ENCODE data around the gene TOP2B.

TOP2B gene

GRCh38 chr3:25658836-25659235 is 5.9 kb downstream of the TOP2B start:
- peaks cover 9% of the 10 kb centered on the region for H3K36me3 Mint-ChIP-seq (ENCODE audit: low read depth)
- no peaks in the 10 kb centered on the region for H3K9me3 Mint-ChIP-seq
- no peak overlapping the region for H3K27ac Mint-ChIP-seq
- DNase-seq (no peak), ATAC-seq (no peak)
- H3K27me3 Mint-ChIP-seq: no peaks in the 10 kb centered on the region
- peaks cover 73% of the 10 kb centered on the region for H3K4me1 Mint-ChIP-seq
- no peak overlapping the region for H3K4me3 Mint-ChIP-seq

DNA sequence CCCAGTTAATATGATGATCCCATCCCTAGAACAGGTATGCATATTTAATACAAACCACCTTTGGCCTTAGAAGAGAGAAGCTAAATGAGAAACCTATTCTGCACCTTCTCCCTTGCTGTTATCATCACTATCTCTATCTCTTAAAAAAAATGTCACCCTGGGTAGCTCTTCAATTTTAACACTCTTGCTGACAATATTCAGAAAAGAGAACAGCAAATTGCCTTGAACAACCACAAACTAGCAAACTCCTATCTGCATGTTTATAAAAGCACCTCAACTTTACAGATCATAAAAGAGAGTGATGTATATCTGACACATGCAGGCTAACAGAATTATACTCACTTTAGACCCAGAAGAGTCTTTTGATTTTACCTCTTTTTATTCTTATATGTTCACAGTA is 7.4 kb downstream of the TOP2B start:
- DNase-seq (no peak), ATAC-seq (no peak)
- Mint-ChIP-seq H3K4me1 (peaks cover 84% of the 10 kb centered on the region), H3K36me3 (ENCODE audit: low read depth) (peaks cover 3% of the 10 kb centered on the region), H3K27ac (no peak overlapping the region), H3K27me3 (no peaks in the 10 kb centered on the region), H3K4me3 (no peak overlapping the region), H3K9me3 (no peaks in the 10 kb centered on the region)

- DNase-seq (no peak), ATAC-seq (peak; percentile 65)
- H3K27ac Mint-ChIP-seq: peak overlapping the region; percentile 52
- H3K27me3 Mint-ChIP-seq: no peaks in the 10 kb centered on the region
- H3K36me3 Mint-ChIP-seq (ENCODE audit: low read depth): peaks cover 14% of the 10 kb centered on the region
- H3K4me1 Mint-ChIP-seq: peaks cover 79% of the 10 kb centered on the region
- H3K4me3 Mint-ChIP-seq: no peak overlapping the region
- H3K9me3 Mint-ChIP-seq: peaks cover 3% of the 10 kb centered on the region
Measured at GRCh38 chr3:25655659-25656058, 9.0 kb downstream of the TOP2B start.

DNA sequence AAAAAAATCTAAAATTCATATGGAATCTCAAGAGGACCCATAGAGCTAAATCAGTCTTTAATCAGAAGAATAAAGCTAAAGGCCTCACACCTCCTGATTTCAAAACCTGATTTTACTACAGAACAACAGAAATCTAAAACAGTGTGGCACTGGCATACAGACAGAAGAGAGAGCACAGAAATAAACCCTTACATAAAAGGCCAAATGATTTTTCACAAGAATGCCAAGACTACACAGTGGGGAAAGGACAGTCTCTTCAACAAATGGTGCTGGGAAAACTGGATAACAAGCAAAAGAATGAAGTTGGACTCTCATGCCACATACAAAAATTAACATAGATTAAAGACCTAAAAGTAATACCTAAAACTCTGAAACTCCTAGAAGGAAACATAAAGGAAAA is 10.1 kb downstream of the TOP2B start:
- Mint-ChIP-seq H3K36me3 (ENCODE audit: low read depth) (peaks cover 22% of the 10 kb centered on the region), H3K27me3 (no peaks in the 10 kb centered on the region), H3K27ac (peak overlapping the region; percentile 17), H3K9me3 (peaks cover 7% of the 10 kb centered on the region), H3K4me1 (peaks cover 75% of the 10 kb centered on the region), H3K4me3 (no peak overlapping the region)
- DNase-seq (no peak), ATAC-seq (no peak)

GRCh38 chr3:25653322-25653721 is 11.4 kb downstream of the TOP2B start:
- Mint-ChIP-seq H3K4me1 (peaks cover 66% of the 10 kb centered on the region), H3K9me3 (peaks cover 15% of the 10 kb centered on the region), H3K36me3 (ENCODE audit: low read depth) (peaks cover 32% of the 10 kb centered on the region), H3K27me3 (no peaks in the 10 kb centered on the region), H3K4me3 (no peak overlapping the region), H3K27ac (no peak overlapping the region)
- DNase-seq: no peak
- no peak for ATAC-seq

- H3K27ac Mint-ChIP-seq: no peak overlapping the region
- no peaks in the 10 kb centered on the region for H3K27me3 Mint-ChIP-seq
- ATAC-seq: no peak
- peaks cover 34% of the 10 kb centered on the region for H3K36me3 Mint-ChIP-seq (ENCODE audit: low read depth)
- H3K4me3 Mint-ChIP-seq: no peak overlapping the region
- no peak for DNase-seq
- H3K9me3 Mint-ChIP-seq: peaks cover 15% of the 10 kb centered on the region
- H3K4me1 Mint-ChIP-seq: peaks cover 70% of the 10 kb centered on the region
Measured at GRCh38 chr3:25652921-25653320, 11.8 kb downstream of the TOP2B start.

DNA sequence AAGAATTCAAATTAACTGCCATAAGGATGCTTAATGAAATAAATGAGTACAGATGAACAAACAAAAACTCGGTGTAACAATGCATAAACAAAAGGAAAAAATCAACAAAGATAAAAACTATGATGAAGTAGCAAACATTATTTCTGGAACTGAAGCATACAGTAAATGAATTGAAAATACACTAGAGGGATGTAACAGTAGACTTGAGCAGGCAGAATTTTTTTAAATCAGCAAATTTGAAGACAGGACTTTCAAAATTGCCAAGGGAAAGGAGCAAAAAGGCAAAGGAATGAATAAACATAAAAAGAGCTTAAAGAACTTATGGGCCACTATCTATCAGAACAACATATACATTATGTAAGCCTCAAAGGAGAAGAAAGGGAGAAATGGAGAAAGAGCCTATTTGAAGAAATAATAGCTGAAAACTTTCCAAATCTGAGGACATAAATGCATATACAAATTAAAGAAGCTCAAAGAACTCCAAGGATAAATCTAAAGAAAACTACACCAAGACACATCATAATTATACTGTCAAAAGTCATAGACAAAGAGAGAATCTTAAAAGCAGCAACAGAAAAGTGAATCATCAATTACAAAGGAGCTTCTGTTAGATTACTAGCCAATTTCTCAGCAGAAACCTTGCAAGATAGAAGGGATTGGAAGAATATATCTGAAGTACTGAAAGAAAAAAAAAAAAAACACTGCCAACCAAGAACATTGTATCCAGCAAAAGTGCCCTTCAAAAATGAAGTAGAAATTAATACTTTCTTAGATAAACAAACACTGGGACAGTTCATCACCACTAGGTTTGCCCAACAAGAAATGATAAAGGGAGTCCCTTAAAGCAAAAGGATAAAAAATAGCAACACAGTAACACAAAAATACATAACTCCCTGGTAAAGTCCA is 15.5 kb downstream of the TOP2B start:
- H3K27ac Mint-ChIP-seq: no peak overlapping the region
- peaks cover 15% of the 10 kb centered on the region for H3K9me3 Mint-ChIP-seq
- peaks cover 33% of the 10 kb centered on the region for H3K36me3 Mint-ChIP-seq (ENCODE audit: low read depth)
- no peaks in the 10 kb centered on the region for H3K27me3 Mint-ChIP-seq
- DNase-seq: no peak
- peaks cover 45% of the 10 kb centered on the region for H3K4me1 Mint-ChIP-seq
- H3K4me3 Mint-ChIP-seq: no peak overlapping the region
- ATAC-seq: no peak

- peak; percentile 84 for DNase-seq
- no peaks in the 10 kb centered on the region for H3K27me3 Mint-ChIP-seq
- peak; percentile 93 for ATAC-seq
- peaks cover 37% of the 10 kb centered on the region for H3K4me1 Mint-ChIP-seq
- H3K36me3 Mint-ChIP-seq (ENCODE audit: low read depth): peaks cover 34% of the 10 kb centered on the region
- H3K27ac Mint-ChIP-seq: peak overlapping the region; percentile 44
- H3K9me3 Mint-ChIP-seq: peaks cover 15% of the 10 kb centered on the region
- no peak overlapping the region for H3K4me3 Mint-ChIP-seq
Measured at GRCh38 chr3:25648107-25648535, 16.6 kb downstream of the TOP2B start.

DNA sequence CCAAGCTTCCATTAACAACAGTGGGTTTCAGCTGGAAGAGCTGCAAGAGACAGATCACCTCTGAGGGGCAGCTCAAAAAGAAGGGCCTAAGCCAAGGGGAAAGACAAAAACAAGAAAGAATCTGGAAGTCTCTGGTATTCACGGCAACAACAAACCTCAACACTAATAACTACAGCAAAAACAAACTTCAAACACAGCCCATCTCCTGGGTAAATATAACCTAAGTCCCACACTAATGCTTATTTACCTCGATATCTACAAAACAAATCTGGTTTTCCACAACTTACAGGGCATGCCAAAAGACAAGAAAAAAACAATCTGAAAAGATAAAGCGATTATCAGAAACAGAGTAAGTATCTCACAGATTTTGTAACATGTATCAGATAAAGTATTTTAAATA is 29.7 kb downstream of the TOP2B start:
- DNase-seq (no peak), ATAC-seq (no peak)
- no peak overlapping the region for H3K4me3 Mint-ChIP-seq
- peaks cover 5% of the 10 kb centered on the region for H3K4me1 Mint-ChIP-seq
- H3K36me3 Mint-ChIP-seq (ENCODE audit: low read depth): peaks cover 36% of the 10 kb centered on the region
- H3K27ac Mint-ChIP-seq: no peak overlapping the region
- H3K27me3 Mint-ChIP-seq: no peaks in the 10 kb centered on the region
- no peaks in the 10 kb centered on the region for H3K9me3 Mint-ChIP-seq

DNA sequence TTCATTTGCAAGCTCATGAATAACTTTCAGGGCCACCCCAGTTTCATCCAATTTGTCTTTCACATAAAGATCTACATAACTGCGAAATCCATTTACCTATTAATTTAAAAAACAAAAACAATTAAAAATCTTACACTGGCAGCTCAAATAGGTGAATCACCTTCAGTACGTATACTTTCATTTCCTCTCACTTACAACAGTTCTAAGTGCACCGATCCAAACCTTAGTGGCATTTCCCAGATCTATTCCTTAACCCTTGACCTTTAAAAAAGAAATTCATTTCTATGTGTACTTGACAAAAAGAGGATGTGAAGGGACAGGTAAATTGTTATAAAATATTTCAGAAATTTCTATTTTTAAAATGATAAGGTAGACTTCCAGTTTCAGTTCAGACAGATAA is 30.8 kb downstream of the TOP2B start:
- H3K27me3 Mint-ChIP-seq: no peaks in the 10 kb centered on the region
- no peaks in the 10 kb centered on the region for H3K9me3 Mint-ChIP-seq
- H3K36me3 Mint-ChIP-seq (ENCODE audit: low read depth): peaks cover 40% of the 10 kb centered on the region
- no peak for DNase-seq
- H3K4me1 Mint-ChIP-seq: peaks cover 5% of the 10 kb centered on the region
- no peak for ATAC-seq
- no peak overlapping the region for H3K4me3 Mint-ChIP-seq
- peak overlapping the region; percentile 17 for H3K27ac Mint-ChIP-seq

DNA sequence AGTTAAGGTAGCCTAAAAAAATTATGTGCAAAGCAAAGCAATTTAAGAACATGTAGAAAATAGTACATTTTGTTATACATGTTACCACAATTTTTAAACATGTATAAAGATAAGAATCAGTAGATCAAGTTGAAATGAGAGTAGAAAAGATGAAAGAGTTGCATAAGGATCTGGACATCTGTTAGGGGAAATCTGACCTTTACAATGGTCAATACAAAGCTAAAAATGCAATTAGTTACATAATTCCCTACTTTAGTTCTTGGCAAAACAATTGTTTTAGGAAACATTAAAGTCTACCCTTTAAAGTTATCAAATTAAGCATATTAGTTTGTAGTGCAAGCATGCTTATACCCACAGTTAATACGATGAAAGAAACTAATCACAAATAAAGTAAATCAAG is 32.7 kb downstream of the TOP2B start:
- peak overlapping the region; percentile 15 for H3K27ac Mint-ChIP-seq
- no peaks in the 10 kb centered on the region for H3K9me3 Mint-ChIP-seq
- peaks cover 47% of the 10 kb centered on the region for H3K36me3 Mint-ChIP-seq (ENCODE audit: low read depth)
- peaks cover 3% of the 10 kb centered on the region for H3K4me1 Mint-ChIP-seq
- H3K27me3 Mint-ChIP-seq: no peaks in the 10 kb centered on the region
- ATAC-seq (no peak), DNase-seq (no peak)
- H3K4me3 Mint-ChIP-seq: no peak overlapping the region

DNA sequence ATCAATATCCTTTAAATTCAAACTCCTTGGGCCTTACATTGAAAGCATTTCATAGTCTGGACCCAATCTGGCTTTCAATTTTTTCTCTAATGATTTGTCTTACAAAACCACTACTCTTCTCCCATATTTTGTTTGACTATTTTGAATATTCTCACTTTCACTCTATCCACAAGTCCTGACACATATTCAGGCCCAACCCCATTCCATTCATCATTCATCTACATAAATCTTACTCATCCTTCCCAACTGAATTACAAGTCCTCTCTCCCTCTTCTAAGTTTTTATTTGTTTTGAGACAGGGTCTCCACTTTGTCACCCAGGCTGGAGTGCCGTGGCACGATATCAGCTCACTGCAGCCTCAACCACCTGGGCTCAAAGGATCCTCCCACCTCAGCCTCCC is 43.6 kb downstream of the TOP2B start:
- Mint-ChIP-seq H3K4me1 (peaks cover 11% of the 10 kb centered on the region), H3K36me3 (ENCODE audit: low read depth) (peaks cover 61% of the 10 kb centered on the region), H3K4me3 (no peak overlapping the region), H3K27ac (peak overlapping the region; percentile 1), H3K27me3 (no peaks in the 10 kb centered on the region), H3K9me3 (no peaks in the 10 kb centered on the region)
- DNase-seq (no peak), ATAC-seq (peak; percentile 49)

DNA sequence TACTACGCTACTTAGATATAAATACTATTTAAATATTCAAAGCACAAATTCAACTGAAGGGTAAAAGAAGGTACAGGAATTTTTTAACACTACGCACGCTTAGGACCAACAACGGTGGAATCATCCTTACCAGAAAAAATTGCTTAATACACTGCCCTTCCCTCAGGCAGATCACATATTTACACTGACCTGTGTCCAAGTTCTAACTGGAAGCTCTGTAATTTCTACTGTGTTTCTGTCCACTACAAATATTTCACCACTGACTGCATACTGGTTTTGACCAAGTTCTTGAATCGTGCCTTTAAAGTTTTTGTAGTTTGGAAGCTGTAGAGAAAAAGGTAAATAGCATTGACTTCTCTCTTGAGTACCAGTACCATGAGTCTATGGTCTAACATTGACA is 44.2 kb downstream of the TOP2B start:
- Mint-ChIP-seq H3K9me3 (no peaks in the 10 kb centered on the region), H3K36me3 (ENCODE audit: low read depth) (peaks cover 57% of the 10 kb centered on the region), H3K27me3 (no peaks in the 10 kb centered on the region), H3K4me1 (peaks cover 11% of the 10 kb centered on the region), H3K4me3 (no peak overlapping the region), H3K27ac (peak overlapping the region; percentile 1)
- no peak for DNase-seq
- ATAC-seq: no peak

DNA sequence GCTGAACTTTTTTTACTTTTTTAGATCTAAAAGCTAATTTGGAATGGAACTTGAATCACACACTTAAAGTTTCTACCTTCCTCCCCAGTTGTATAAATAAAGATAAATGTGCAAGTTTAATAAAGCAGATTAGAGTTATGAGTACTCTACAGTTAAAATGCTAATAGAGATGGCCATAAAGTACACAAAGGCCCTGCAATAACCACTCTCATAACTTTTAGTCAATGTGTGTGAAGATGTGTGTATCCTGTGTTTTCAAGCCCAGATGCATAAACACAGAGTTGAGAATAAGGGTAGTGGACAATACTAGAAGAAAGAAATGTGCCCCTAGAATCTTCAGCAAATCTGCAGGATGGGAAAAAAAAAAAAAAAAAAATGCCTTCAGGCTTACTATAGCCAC is 45.3 kb downstream of the TOP2B start:
- Mint-ChIP-seq H3K4me3 (no peak overlapping the region), H3K27me3 (no peaks in the 10 kb centered on the region), H3K36me3 (ENCODE audit: low read depth) (peaks cover 52% of the 10 kb centered on the region), H3K4me1 (peaks cover 11% of the 10 kb centered on the region), H3K27ac (peak overlapping the region; percentile 32), H3K9me3 (no peaks in the 10 kb centered on the region)
- ATAC-seq (no peak), DNase-seq (no peak)

DNA sequence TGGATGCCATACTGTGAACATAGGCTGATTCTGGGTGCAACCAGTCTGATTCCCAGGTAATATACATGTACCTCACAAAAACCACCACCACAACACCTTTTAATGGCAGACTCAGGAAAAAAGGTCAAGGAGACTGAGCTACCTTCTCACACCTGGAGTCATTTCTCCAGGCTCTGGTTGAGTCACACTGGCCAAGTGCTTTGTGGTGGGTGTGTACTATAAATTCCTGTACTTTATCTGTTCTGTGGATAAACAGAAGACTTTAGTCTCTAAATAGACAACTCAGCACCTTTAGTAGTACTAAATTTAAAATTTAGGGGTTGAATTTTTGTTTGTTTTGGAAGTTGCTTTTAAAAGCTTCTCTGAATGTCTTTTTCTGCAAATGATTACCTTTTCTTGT is 46.7 kb downstream of the TOP2B start:
- Mint-ChIP-seq H3K4me3 (no peak overlapping the region), H3K4me1 (peaks cover 11% of the 10 kb centered on the region), H3K9me3 (no peaks in the 10 kb centered on the region), H3K27me3 (no peaks in the 10 kb centered on the region), H3K27ac (no peak overlapping the region), H3K36me3 (ENCODE audit: low read depth) (peaks cover 47% of the 10 kb centered on the region)
- DNase-seq: no peak
- no peak for ATAC-seq

Measured in activated naive CD8-positive, alpha-beta T cell treated with anti-CD3 and anti-CD28 coated beads, Interleukin-2, amount 50 U/mL, for 24 hours (primary cell).